ENCODE results near the gene RHD.
"Not testable (repeated sequence)": the region's sequence is repeated elsewhere in the genome, so short reads cannot be mapped to it uniquely, and the experiment has no call there.

Gene RHD

DNA sequence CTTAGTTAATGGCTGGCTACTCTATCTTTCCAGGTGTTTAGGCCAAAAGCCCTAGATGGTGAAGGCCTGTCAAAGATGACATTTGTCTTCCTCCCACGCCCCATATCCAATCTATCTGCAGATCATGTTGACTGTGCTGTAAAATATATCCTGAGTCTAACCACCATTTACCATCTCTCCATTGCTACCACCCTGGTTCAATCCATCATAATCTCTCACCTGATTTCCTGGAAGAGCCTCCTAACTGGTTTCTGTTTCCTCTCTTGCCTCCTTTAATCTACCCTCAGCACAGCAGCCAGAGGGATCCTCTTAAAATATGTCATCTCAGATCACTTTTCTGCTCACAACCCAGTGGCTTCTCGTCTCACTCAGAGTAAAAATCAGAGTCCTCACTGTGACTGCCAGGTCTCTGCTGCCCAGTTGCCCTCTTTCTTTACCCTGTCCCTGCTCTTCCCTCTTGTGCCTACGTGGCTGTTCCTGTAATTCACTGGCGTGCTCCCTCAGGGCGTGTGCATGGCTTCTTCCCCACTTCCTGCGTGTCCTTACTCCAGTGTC lies 83.6 kb downstream of the RHD start:
- no peak for DNase-seq (ENCODE audit: low read depth in 2 of 2)

DNA sequence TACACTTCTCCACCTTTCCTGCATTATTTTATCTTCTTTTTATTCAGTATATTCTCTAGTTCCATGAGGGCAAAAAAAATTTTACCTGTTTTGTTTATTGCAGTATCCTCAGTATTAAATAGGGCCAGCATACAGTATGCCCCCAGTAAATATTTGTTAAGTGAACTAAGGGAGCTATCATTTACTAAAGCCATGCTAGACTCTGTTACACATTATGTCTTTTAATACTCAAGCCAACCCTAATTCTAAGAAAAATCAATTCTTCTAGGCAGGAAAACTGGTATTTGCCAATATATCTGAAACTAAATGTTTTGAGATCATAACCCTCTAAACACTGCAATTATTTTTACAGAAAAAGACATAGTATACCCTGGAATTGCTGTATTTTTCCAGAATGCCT lies 84.1 kb downstream of the RHD start:
- no peak for DNase-seq (ENCODE audit: low read depth in 2 of 2)

DNA sequence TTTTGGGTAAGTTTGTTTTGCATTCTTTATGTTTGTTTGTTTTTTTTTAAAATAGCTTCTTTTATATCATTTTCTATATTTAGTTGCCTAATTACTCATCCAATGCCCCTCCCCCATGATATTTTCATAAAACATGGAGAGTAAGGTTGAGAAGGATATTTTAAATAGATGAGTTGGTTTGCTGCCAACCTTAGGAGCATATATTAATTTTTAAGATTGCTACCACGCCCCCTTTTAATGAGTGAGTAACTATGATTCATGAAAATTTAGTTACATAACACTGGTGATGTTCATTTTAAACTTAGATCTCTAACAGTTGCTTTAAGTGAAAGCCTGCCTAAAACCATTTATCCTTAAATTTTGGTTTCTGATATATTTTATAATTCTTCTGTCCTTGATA lies 84.5 kb downstream of the RHD start:
- no peak for DNase-seq (ENCODE audit: low read depth in 2 of 2)

GRCh38 chr1:25360596-25361581 lies 88.6 kb downstream of the RHD start:
- no peak for DNase-seq (ENCODE audit: low read depth in 2 of 2)

DNA sequence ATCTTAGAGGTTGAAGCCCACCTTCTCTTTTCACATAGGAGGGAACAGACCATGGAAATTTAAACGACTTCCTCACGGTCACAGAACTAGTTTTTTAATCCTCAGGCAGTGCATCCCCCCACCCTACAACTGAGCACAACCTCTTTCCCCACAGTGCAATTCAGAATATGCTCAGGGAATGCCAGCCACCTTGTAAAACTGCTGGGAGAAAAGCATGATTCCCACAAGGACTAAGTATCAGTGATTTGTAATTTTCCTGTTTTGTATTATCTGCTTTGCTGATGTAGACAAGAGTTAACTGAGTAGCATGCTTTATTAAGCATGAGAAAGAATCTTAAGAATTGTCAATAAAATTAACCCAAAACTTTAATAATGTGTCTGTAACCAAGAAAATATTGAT lies 89.6 kb downstream of the RHD start:
- DNase-seq (ENCODE audit: low read depth in 2 of 2), result no peak

- DNase-seq (ENCODE audit: low read depth in 2 of 2), result not testable (repeated sequence)
Observed at GRCh38 chr1:25362634-25363559, 90.6 kb downstream of the RHD start.

GRCh38 chr1:25369241-25369640 lies 96.9 kb downstream of the RHD start:
- no peak for DNase-seq (ENCODE audit: low read depth in 2 of 2)

- DNase-seq (ENCODE audit: low read depth in 2 of 2), result not testable (repeated sequence)
Observed at GRCh38 chr1:25369691-25370271, 97.5 kb downstream of the RHD start.

GRCh38 chr1:25371757-25372156 lies 99.4 kb downstream of the RHD start:
- not testable (repeated sequence) for DNase-seq (ENCODE audit: low read depth in 2 of 2)

DNA sequence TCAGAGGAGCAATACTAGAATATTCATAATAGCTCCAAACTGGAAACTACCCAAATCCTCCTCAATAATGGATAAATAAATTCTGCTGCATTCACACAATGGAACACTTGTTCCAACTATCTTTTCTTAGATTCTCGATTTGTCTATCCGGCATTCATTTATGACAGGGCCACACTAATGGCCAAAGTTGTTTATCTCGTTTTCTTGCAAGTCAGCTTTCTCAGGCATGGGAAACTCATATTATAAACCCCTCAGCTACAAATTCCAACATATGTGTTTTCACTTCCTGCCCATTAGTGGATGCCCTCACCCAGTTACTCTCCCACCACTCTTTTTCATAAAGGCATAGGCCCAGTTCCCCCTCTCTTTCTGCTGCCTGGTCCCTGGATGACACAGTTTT lies 106.1 kb downstream of the RHD start:
- DNase-seq (ENCODE audit: low read depth in 2 of 2), result not testable (repeated sequence)

All from stimulated activated CD8-positive, alpha-beta memory T cell treated with anti-CD3 and anti-CD28 coated beads, Interleukin-2, amount 100 ng/mL, for 48 hours (primary cell).